Measurements from ENCODE around the gene MYOZ3. TPM values are rescaled to one million over a fixed set of nuclear protein-coding genes. Genes with fewer than 3 reads are reported as not detected.

MYOZ3 gene
- total RNA-seq, 2 experiments from 2014 or later, result not detected

DNA sequence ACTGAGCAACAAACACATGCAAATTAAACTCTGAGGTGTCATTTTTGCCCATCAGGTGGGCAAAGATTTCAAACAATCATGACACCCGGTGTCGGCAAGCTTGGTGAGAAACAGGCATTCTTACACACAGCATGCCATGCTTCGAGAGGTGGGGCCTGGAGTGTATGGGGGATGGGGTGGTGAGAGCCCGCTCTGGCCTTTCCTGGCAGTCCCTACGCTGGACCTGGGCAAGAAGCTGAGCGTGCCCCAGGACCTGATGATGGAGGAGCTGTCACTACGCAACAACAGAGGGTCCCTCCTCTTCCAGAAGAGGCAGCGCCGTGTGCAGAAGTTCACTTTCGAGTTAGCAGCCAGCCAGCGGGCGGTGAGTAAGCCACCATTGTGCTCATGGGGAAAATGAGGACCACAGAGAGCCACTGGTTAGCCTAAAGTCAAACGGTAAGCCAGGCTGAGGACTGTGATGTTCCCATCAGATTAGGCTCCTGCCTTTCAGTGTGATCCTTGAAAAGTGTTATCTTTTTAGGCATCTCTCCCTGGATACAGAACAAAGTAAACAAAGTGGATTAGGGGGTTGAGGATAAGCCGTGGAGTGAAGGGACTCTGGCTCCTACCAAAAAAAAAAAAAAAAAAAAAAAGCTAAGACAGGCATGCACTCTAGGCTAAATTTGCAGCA is 9.4 kb downstream of the MYOZ3 start:
- H3K36me3 ChIP-seq (ENCODE audit: insufficient read depth, low read length), result no peaks in the 10 kb centered on the region
- H3K27ac ChIP-seq (ENCODE audit: low read depth, low read length, poor library complexity, severe bottlenecking), result no peak overlapping the region
- H3K9me3 ChIP-seq (ENCODE audit: low read length), result no peaks in the 10 kb centered on the region
- H3K4me1 ChIP-seq (ENCODE audit: insufficient read depth, low read length, poor library complexity, severe bottlenecking), result no peaks in the 10 kb centered on the region
- intact Hi-C loops (cut with micrococcal nuclease; ENCODE audit: unreplicated experiment), result no loop called here
- H2AFZ ChIP-seq (ENCODE audit: low read length), result no peak overlapping the region
- H3K4me3 ChIP-seq (ENCODE audit: low read depth, low read length, poor library complexity, severe bottlenecking), result no peak overlapping the region
- H3K4me2 ChIP-seq (ENCODE audit: low read length), result no peak overlapping the region
- no peaks in the 10 kb centered on the region for H3K9me2 ChIP-seq (ENCODE audit: insufficient read depth, low read length)
- ChIA-PET POLR2A (interaction anchor here (0.6 kb wide), 1 partner anchor 23 kb away, joined by 3 read pairs; no protein-coding TSS in a partner anchor), CTCF (ENCODE audit: unreplicated experiment) (no interaction called here)
- DNase-seq (ENCODE audit: low spot score), result no peak
- no TSS peak for BruUV-seq (replicated peaks)
- H4K20me1 ChIP-seq (ENCODE audit: insufficient read depth, low read length), result no peaks in the 10 kb centered on the region
- no peaks in the 10 kb centered on the region for H3K79me2 ChIP-seq (ENCODE audit: insufficient read depth, low read depth, low read length)
- TF ChIP-seq, protein P1, sequence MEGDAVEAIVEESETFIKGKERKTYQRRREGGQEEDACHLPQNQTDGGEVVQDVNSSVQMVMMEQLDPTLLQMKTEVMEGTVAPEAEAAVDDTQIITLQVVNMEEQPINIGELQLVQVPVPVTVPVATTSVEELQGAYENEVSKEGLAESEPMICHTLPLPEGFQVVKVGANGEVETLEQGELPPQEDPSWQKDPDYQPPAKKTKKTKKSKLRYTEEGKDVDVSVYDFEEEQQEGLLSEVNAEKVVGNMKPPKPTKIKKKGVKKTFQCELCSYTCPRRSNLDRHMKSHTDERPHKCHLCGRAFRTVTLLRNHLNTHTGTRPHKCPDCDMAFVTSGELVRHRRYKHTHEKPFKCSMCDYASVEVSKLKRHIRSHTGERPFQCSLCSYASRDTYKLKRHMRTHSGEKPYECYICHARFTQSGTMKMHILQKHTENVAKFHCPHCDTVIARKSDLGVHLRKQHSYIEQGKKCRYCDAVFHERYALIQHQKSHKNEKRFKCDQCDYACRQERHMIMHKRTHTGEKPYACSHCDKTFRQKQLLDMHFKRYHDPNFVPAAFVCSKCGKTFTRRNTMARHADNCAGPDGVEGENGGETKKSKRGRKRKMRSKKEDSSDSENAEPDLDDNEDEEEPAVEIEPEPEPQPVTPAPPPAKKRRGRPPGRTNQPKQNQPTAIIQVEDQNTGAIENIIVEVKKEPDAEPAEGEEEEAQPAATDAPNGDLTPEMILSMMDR (conservative IDR thresholded peaks at IDR 0.05; ENCODE audit: low read length), result no peak

DNA sequence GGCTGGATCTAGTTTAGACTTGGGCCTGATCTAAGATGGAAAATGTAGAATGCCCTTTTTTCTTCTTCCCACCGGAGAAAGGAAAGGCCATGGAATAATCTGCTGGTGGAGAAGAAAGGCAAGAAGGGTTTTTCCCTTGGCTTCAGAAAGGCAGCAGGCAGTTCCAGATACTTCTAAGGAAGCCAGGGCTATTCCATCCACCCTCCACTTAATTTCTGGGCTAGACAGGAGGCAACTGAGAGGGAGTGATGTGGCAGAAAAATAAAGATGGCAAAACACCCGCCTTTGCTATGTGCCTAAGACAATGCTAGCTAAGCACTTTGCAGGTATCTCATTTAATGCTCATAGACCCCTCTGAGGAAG is 9.9 kb downstream of the MYOZ3 start:
- Histone ChIP-seq H3K79me2 (ENCODE audit: insufficient read depth, low read depth, low read length) (no peaks in the 10 kb centered on the region), H3K9me2 (ENCODE audit: insufficient read depth, low read length) (no peaks in the 10 kb centered on the region), H3K27ac (ENCODE audit: low read depth, low read length, poor library complexity, severe bottlenecking) (no peak overlapping the region), H4K20me1 (ENCODE audit: insufficient read depth, low read length) (no peaks in the 10 kb centered on the region), H3K4me1 (ENCODE audit: insufficient read depth, low read length, poor library complexity, severe bottlenecking) (no peaks in the 10 kb centered on the region), H2AFZ (ENCODE audit: low read length) (no peak overlapping the region), H3K4me3 (ENCODE audit: low read depth, low read length, poor library complexity, severe bottlenecking) (no peak overlapping the region), H3K4me2 (ENCODE audit: low read length) (no peak overlapping the region), H3K36me3 (ENCODE audit: insufficient read depth, low read length) (no peaks in the 10 kb centered on the region), H3K9me3 (ENCODE audit: low read length) (no peaks in the 10 kb centered on the region)
- CTCF ChIA-PET (ENCODE audit: unreplicated experiment), result no interaction called here
- TF ChIP-seq, protein P1 (conservative IDR thresholded peaks at IDR 0.05; ENCODE audit: low read length), result no peak
- TF ChIP-seq EZH2phosphoT487 (IDR thresholded peaks at IDR 0.05; ENCODE audit: borderline replicate concordance, low read depth, low read length), result no peak
- BruUV-seq (replicated peaks), result no TSS peak
- intact Hi-C loops (cut with micrococcal nuclease; ENCODE audit: unreplicated experiment), result no loop called here
- POLR2A ChIA-PET, result interaction anchor here (0.6 kb wide), 1 partner anchor 22 kb away, joined by 3 read pairs; no protein-coding TSS in a partner anchor
- no peak for DNase-seq (ENCODE audit: low spot score)

DNA sequence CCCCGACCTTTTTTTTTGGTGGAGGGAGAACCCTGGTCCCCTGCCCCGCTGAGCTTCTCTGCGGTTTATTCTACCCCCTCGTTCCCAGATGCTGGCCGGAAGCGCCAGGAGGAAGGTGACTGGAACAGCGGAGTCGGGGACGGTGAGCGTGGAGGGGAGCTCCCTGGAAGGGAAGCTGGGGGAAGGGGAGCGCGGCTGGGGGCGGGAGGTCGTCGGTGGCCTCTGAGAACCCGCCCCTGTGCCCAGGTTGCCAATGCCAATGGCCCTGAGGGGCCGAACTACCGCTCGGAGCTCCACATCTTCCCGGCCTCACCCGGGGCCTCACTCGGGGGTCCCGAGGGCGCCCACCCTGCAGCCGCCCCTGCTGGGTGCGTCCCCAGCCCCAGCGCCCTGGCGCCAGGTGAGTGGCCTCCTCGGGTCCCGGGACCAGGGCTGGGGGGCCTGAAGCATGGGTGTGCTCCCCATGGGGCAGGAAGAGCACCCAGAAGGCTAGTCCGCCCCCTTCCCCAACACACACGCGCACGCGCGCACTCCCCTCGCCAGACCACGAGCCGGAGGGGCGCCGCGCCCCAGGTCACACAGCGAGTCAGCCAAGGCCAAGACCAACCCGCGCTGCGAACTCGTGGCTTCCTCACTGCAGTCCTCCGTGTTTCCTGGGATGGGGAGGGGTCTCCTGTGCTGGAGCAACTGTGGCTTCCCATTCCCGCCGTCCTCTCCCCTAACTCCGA is 10.6 kb downstream of the MYOZ3 start:
- POLR2A ChIA-PET, result no interaction called here
- no peak for DNase-seq (ENCODE audit: low spot score)
- Histone ChIP-seq H3K27ac (ENCODE audit: low read depth, low read length, poor library complexity, severe bottlenecking) (no peak overlapping the region), H2AFZ (ENCODE audit: low read length) (no peak overlapping the region), H3K9me3 (ENCODE audit: low read length) (no peaks in the 10 kb centered on the region), H4K20me1 (ENCODE audit: insufficient read depth, low read length) (no peaks in the 10 kb centered on the region), H3K9me2 (ENCODE audit: insufficient read depth, low read length) (no peaks in the 10 kb centered on the region), H3K79me2 (ENCODE audit: insufficient read depth, low read depth, low read length) (no peaks in the 10 kb centered on the region), H3K4me3 (ENCODE audit: low read depth, low read length, poor library complexity, severe bottlenecking) (no peak overlapping the region), H3K4me1 (ENCODE audit: insufficient read depth, low read length, poor library complexity, severe bottlenecking) (no peaks in the 10 kb centered on the region), H3K4me2 (ENCODE audit: low read length) (no peak overlapping the region), H3K36me3 (ENCODE audit: insufficient read depth, low read length) (no peaks in the 10 kb centered on the region)
- no TSS peak for BruUV-seq (replicated peaks)
- intact Hi-C loops (cut with micrococcal nuclease; ENCODE audit: unreplicated experiment), result no loop called here
- CTCF ChIA-PET (ENCODE audit: unreplicated experiment), result no interaction called here
- TF ChIP-seq, protein P1 (conservative IDR thresholded peaks at IDR 0.05; ENCODE audit: low read length), result no peak
- TF ChIP-seq EZH2phosphoT487 (IDR thresholded peaks at IDR 0.05; ENCODE audit: borderline replicate concordance, low read depth, low read length), result no peak
